ENCODE measurements around the gene UHMK1. TPM values are rescaled to one million over a fixed set of nuclear protein-coding genes. Genes with fewer than 3 reads are reported as not detected.
"Not testable (repeated sequence)": the region's sequence is repeated elsewhere in the genome, so short reads cannot be mapped to it uniquely, and the experiment has no call there.

UHMK1 gene
- total RNA-seq, 2 donors from 2014 or later: 48.7 to 57.9 TPM

DNA sequence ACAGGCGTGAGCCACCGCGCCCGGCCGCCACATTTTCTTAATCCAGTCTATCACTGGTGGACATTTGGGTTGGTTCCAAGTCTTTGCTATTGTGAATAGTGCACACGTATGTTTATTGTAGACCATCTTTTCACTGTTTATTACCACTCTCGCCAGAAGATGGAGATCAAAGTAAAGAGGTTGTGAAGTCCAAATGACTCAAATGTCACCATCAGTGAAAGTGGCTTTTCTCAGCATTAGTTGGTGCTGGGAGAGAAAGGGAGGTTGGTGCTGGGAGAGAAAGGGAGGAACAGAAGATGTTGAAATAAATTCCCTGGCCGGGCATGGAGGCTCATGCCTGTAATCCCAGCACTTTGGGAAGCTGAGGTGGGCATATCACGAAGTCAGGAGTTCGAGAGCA, 10.4 kb upstream of the UHMK1 start:
- DNase-seq (no peak), ATAC-seq (no peak)
- no peaks in the 10 kb centered on the region for H3K9me3 ChIP-seq (ENCODE audit: control insufficient read depth, low read length, poor library complexity, severe bottlenecking)
- H3K36me3 Mint-ChIP-seq (ENCODE audit: low read depth): peaks cover 6% of the 10 kb centered on the region
- H3K4me3 Mint-ChIP-seq: no peak overlapping the region
- no peak overlapping the region for H3K27ac Mint-ChIP-seq
- H3K27me3 Mint-ChIP-seq: peaks cover 45% of the 10 kb centered on the region
- peaks cover 3% of the 10 kb centered on the region for H3K4me1 Mint-ChIP-seq

DNA sequence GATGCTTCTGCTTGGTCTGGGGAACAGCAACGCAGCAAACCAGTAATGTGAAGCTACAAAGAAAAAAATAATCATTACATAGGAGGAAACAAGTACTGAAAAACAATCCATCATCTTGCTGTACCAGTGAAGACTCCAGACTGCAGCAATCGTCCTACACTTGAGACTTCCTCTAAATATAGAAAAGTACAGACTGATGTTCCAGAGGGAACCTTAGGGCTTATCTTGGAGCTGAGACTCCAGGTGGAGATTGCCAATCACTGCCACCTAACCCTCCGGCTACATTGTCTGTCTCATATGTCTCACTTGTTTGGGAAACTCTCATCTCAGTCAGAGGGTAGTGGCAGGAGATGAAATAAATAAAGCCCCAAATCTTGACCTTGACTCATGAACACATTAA, 9.4 kb upstream of the UHMK1 start:
- Mint-ChIP-seq H3K27me3 (peaks cover 45% of the 10 kb centered on the region), H3K36me3 (ENCODE audit: low read depth) (peaks cover 6% of the 10 kb centered on the region), H3K4me3 (no peak overlapping the region), H3K27ac (no peak overlapping the region), H3K4me1 (peaks cover 3% of the 10 kb centered on the region)
- DNase-seq (no peak), ATAC-seq (no peak)
- no peaks in the 10 kb centered on the region for H3K9me3 ChIP-seq (ENCODE audit: control insufficient read depth, low read length, poor library complexity, severe bottlenecking)

DNA sequence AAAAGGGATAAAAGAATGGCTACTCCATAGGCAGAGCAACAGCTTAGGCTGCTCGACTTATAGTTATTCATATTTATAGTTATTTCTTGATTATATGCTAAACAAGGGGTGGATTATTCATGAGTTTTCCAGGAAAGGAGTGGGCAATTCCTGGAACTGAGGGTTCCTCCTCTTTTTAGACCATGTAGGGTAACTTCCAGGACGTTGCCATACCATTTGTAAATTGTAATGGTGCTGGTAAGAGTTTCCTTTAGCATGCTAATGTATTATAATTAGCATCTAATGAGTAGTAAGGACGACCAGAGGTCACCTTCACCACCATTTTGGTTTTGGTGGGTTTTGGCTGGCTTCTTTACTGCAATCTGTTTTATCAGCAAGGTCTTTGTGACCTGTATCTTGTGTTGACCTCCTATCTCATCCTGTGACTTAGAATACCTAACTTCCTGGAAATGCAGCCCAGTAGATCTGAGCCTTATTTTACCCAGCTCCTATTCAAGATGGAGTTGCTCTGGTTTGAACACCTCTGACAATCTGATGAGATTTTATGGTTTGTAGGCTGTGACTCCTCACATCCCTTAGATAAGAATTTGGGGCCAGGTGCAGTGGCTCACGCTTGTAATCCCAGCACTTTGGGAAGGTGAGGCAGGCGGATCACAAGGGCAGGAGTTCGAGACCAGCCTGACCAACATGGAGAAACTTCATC, 1.9 kb upstream of the UHMK1 start:
- not testable (repeated sequence) for H3K36me3 Mint-ChIP-seq (ENCODE audit: low read depth); H3K27ac Mint-ChIP-seq; DNase-seq; ATAC-seq; H3K4me3 Mint-ChIP-seq; H3K9me3 ChIP-seq (ENCODE audit: control insufficient read depth, low read length, poor library complexity, severe bottlenecking); H3K27me3 Mint-ChIP-seq
- H3K4me1 Mint-ChIP-seq: peaks cover 29% of the 10 kb centered on the region

DNA sequence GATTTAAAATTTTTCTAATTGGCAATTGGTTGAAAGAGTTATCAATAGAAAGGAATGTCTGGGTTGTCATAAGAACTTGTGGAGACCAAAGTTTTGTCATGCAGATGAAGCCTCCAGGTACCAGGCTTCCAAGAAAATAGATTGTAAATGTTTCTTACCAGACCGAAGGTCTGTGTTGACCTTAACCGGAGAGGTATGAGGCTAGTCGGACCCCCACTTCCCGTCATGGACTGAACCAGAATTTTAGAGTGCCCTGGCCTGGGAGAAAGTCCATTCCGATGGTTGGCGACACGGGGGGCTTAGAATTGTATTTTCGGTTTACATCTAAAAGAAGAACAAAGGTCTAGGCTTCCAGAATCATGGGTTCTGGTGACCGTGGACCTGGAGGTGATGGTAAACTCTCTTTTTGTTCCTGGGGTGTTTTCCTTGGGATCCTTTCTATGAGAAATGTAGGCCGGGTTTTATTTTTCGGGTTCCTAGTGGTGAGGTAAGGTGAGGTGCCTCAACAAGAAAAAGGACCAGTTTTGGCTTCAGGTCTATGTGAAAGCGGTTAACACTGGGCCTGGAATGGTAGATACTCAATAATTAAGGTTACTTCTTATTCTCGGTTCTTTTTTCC, 405 bp upstream of the UHMK1 start:
- DNase-seq (no peak), ATAC-seq (no peak)
- Mint-ChIP-seq H3K36me3 (ENCODE audit: low read depth) (peaks cover 3% of the 10 kb centered on the region), H3K4me3 (peak overlapping the region; percentile 96), H3K27me3 (no peaks in the 10 kb centered on the region), H3K27ac (peak overlapping the region; percentile 95), H3K4me1 (peaks cover 27% of the 10 kb centered on the region)
- H3K9me3 ChIP-seq (ENCODE audit: control insufficient read depth, low read length, poor library complexity, severe bottlenecking): no peaks in the 10 kb centered on the region

DNA sequence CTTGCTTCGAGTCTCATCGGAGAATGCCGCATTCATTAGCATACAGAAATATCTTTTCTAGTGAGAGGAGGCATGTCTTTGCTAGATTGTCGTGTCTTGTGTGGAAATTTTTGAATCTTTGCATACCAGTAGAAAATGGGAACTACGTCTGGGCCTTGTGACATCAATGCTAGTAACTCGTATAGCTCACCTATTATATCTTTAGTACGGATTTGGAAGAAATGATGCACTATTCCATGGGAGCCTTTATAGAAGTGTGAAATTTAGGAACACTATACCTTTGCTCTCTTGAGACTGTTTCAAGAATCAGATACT, 835 bp downstream of the UHMK1 start:
- Mint-ChIP-seq H3K36me3 (ENCODE audit: low read depth) (peaks cover 3% of the 10 kb centered on the region), H3K4me1 (peaks cover 30% of the 10 kb centered on the region), H3K27ac (peak overlapping the region; percentile 95), H3K27me3 (no peaks in the 10 kb centered on the region), H3K4me3 (peak overlapping the region; percentile 96)
- ATAC-seq (no peak), DNase-seq (no peak)
- H3K9me3 ChIP-seq (ENCODE audit: control insufficient read depth, low read length, poor library complexity, severe bottlenecking): no peaks in the 10 kb centered on the region

DNA sequence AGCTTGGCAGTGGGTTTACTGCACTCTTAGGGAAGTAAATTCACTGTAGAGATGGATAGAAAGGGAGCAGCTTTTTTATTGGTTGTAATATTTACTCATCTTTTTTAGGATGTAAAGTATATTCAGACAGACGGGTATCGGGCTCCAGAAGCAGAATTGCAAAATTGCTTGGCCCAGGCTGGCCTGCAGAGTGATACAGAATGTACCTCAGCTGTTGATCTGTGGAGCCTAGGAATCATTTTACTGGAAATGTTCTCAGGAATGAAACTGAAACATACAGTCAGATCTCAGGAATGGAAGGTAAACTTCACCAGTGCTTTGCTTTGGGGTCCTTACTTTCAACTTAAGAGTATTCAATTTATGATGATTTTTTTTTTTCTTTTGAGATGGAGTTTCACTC, 3.2 kb downstream of the UHMK1 start:
- Mint-ChIP-seq H3K36me3 (ENCODE audit: low read depth) (peaks cover 3% of the 10 kb centered on the region), H3K4me3 (no peak overlapping the region), H3K27ac (no peak overlapping the region), H3K4me1 (peaks cover 28% of the 10 kb centered on the region), H3K27me3 (no peaks in the 10 kb centered on the region)
- DNase-seq (no peak), ATAC-seq (no peak)
- H3K9me3 ChIP-seq (ENCODE audit: control insufficient read depth, low read length, poor library complexity, severe bottlenecking): no peaks in the 10 kb centered on the region

DNA sequence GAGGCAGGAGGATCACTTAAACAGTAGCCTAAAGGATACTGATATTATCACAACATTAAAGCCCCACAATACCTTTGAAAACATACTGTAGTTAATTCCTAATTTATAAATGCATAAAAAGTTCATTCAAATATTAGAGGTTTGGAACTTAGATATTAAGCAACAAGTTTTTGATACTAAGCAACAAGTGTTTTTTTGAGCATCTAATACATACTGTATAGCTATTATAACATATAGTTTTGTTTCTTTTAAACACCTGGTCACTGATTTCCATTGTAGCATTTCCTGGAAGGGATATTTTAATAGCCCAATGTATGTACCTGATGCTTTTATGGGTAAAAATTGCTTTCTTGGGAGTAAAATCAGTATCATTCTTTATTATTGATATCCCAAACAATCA, 4.5 kb downstream of the UHMK1 start:
- H3K27me3 Mint-ChIP-seq: no peaks in the 10 kb centered on the region
- ATAC-seq (no peak), DNase-seq (no peak)
- H3K36me3 Mint-ChIP-seq (ENCODE audit: low read depth): peaks cover 3% of the 10 kb centered on the region
- peaks cover 24% of the 10 kb centered on the region for H3K4me1 Mint-ChIP-seq
- H3K27ac Mint-ChIP-seq: no peak overlapping the region
- H3K9me3 ChIP-seq (ENCODE audit: control insufficient read depth, low read length, poor library complexity, severe bottlenecking): no peaks in the 10 kb centered on the region
- H3K4me3 Mint-ChIP-seq: no peak overlapping the region

DNA sequence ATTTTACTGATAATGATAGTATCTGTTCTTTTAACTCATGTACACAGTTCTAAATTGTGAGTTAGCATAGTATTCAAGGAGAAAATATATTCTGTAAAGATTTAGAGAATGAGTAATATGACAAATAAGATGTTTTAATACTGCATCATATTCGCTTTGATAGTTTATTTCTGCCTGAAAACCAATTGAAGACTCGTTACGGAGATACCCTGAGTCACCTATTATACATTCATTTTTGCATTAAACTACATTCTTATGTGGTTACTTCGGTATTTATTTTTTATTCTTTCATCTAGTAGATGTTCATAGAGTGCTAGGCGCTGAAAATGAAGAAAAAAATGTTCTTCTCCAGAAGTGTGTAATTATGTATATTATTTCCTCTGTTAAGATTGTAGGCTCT, 5.3 kb downstream of the UHMK1 start:
- H3K36me3 Mint-ChIP-seq (ENCODE audit: low read depth): peaks cover 3% of the 10 kb centered on the region
- ATAC-seq: no peak
- H3K27ac Mint-ChIP-seq: no peak overlapping the region
- peaks cover 26% of the 10 kb centered on the region for H3K4me1 Mint-ChIP-seq
- H3K9me3 ChIP-seq (ENCODE audit: control insufficient read depth, low read length, poor library complexity, severe bottlenecking): no peaks in the 10 kb centered on the region
- DNase-seq: no peak
- H3K27me3 Mint-ChIP-seq: no peaks in the 10 kb centered on the region
- H3K4me3 Mint-ChIP-seq: no peak overlapping the region

DNA sequence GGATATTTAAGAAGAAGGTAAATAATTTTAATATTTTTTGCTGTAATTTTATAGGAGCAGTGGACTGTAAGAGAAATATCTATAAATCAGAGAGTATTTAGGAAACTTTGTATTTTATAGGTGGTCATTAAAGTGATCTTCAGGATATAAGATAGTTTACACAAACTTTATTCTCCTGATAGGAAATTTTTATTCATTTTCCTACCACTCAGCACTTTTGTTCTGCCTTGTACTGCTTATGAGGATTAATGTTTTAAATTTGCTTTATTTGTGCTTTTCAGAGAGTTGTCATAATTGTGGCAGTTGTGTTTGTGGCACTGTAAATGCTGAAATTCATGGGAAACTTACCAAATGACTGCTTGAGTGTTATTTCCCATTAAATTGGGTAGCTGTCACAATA, 29.7 kb downstream of the UHMK1 start:
- no peaks in the 10 kb centered on the region for H3K9me3 ChIP-seq (ENCODE audit: control insufficient read depth, low read length, poor library complexity, severe bottlenecking)
- DNase-seq (no peak), ATAC-seq (no peak)
- no peaks in the 10 kb centered on the region for H3K27me3 Mint-ChIP-seq
- H3K4me3 Mint-ChIP-seq: no peak overlapping the region
- peaks cover 3% of the 10 kb centered on the region for H3K4me1 Mint-ChIP-seq
- no peak overlapping the region for H3K27ac Mint-ChIP-seq
- H3K36me3 Mint-ChIP-seq (ENCODE audit: low read depth): no peaks in the 10 kb centered on the region

DNA sequence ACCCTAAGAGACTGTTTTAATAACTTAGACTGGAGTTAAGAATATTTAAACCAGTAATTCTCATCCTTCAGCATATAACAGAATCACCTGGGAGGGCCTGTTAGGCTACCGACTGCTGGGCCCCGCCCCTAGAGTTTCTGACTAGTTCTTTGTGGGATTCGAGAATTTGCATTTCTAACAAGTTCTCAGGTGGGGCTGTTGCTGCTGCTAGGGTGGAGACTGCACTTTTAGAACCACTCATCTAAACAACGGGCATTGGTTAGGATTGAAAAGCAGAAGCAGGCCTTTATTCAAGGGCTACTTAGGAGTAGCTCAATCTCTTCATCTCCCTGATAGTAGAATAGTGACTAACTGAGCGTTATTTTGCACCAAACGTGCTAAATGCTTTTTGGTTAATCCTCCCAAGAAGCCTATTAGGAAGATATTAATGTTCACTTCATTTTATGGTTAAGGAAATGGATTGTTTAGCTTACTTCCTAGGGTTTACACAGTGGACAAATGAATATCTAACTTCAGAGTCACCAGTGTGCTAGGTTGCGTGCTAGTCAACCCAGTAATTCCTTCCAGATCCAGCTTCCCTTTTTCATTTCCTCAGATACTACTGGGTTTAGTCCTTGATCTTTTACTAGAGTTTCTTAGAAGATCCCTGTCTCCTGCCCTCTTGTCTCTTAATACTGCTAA, 32.8 kb downstream of the UHMK1 start:
- ATAC-seq (peak; percentile 56), DNase-seq (no peak)
- Mint-ChIP-seq H3K27ac (no peak overlapping the region), H3K27me3 (no peaks in the 10 kb centered on the region), H3K36me3 (ENCODE audit: low read depth) (no peaks in the 10 kb centered on the region), H3K4me3 (no peak overlapping the region), H3K4me1 (peaks cover 3% of the 10 kb centered on the region)
- no peaks in the 10 kb centered on the region for H3K9me3 ChIP-seq (ENCODE audit: control insufficient read depth, low read length, poor library complexity, severe bottlenecking)

DNA sequence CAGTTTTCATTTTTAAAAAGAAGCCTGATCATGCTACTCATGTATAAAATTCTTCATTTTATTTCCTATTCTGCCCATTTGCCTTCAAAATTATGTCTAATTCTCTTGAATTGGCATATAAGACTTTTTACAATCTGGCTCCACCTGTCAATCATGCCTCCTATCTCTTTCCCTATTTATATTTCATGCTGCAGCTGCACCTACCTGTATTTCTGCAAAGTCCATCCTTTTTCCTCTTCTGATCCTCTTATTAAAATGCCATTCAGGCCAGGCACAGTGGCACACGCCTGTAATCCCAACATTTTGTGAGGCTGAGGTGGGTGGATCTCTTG, 33.3 kb downstream of the UHMK1 start:
- no peaks in the 10 kb centered on the region for H3K27me3 Mint-ChIP-seq
- DNase-seq (no peak), ATAC-seq (no peak)
- H3K4me1 Mint-ChIP-seq: peaks cover 3% of the 10 kb centered on the region
- no peaks in the 10 kb centered on the region for H3K36me3 Mint-ChIP-seq (ENCODE audit: low read depth)
- H3K27ac Mint-ChIP-seq: no peak overlapping the region
- H3K4me3 Mint-ChIP-seq: no peak overlapping the region
- no peaks in the 10 kb centered on the region for H3K9me3 ChIP-seq (ENCODE audit: control insufficient read depth, low read length, poor library complexity, severe bottlenecking)

DNA sequence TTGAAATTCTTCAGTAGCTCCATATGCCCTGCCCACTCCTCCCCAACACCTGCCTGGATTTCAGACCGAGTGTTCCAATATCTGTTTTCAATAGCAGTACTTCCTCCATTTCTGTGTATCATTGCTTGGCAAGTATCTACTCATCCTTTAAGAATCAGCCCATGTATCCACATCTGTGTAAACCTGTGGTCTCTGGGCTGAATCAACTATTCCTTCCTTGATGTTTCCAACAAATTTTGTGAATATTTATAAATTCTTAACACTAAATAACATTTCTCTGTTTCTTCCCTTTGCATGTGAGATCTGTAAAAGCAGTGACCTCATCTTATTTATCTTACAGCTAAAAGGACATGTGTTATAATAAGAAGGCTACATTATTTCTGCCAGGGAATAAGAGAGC, 37.9 kb downstream of the UHMK1 start:
- H3K36me3 Mint-ChIP-seq (ENCODE audit: low read depth): no peaks in the 10 kb centered on the region
- H3K4me1 Mint-ChIP-seq: peaks cover 2% of the 10 kb centered on the region
- no peak overlapping the region for H3K4me3 Mint-ChIP-seq
- DNase-seq (no peak), ATAC-seq (no peak)
- no peaks in the 10 kb centered on the region for H3K9me3 ChIP-seq (ENCODE audit: control insufficient read depth, low read length, poor library complexity, severe bottlenecking)
- H3K27me3 Mint-ChIP-seq: no peaks in the 10 kb centered on the region
- no peak overlapping the region for H3K27ac Mint-ChIP-seq

DNA sequence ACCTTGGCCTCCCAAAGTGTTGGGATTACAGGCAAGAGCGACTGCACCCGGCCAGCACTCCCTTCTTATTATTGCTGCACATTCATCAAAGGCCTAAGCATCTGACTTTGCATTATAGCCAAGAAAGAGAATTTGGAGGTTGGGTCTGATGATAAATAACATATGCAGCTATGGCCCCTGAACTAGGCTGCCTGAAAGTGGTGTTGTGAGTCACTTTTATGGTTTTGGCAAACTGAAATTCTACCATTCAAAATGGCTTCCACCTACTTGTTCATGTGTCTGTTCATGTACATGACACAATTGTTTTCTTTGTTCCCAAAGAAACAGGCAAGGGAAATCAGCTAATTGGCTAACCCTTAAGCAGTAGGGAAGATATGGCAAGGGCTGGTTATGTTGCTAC, 38.9 kb downstream of the UHMK1 start:
- no peak for DNase-seq
- H3K4me3 Mint-ChIP-seq: no peak overlapping the region
- H3K4me1 Mint-ChIP-seq: peaks cover 2% of the 10 kb centered on the region
- H3K36me3 Mint-ChIP-seq (ENCODE audit: low read depth): no peaks in the 10 kb centered on the region
- H3K9me3 ChIP-seq (ENCODE audit: control insufficient read depth, low read length, poor library complexity, severe bottlenecking): no peaks in the 10 kb centered on the region
- ATAC-seq: no peak
- no peaks in the 10 kb centered on the region for H3K27me3 Mint-ChIP-seq
- no peak overlapping the region for H3K27ac Mint-ChIP-seq

DNA sequence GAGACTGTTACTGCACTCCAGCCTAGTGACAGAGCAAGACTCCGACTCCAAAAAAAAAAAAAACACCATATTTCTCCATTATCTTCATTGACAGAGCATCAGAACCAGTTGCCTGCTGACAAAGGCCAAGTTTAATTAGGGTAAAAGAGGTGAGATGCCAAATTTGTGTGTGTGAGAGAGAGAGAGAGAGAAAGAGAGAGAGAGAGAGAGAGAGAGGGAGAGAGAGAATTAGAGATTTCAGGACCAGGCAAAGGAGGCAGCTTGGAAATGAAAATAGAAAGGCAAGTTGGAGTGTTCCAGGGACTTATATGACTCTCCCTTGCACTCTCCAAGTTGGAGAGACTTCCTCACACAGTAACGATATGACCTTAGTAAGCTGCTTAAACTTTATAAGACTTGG, 39.6 kb downstream of the UHMK1 start:
- peaks cover 2% of the 10 kb centered on the region for H3K4me1 Mint-ChIP-seq
- no peaks in the 10 kb centered on the region for H3K9me3 ChIP-seq (ENCODE audit: control insufficient read depth, low read length, poor library complexity, severe bottlenecking)
- H3K27me3 Mint-ChIP-seq: no peaks in the 10 kb centered on the region
- ATAC-seq (no peak), DNase-seq (no peak)
- H3K27ac Mint-ChIP-seq: peak overlapping the region; percentile 54
- no peak overlapping the region for H3K4me3 Mint-ChIP-seq
- H3K36me3 Mint-ChIP-seq (ENCODE audit: low read depth): no peaks in the 10 kb centered on the region

All from T-helper 17 cell (primary cell).